K562 treated with DMSO at 1 percent for 48 hours (cell line): ENCODE data around the gene TCP11. TPM values are rescaled to one million over a fixed set of nuclear protein-coding genes. Genes with fewer than 3 reads are reported as not detected.

Experiments
- total RNA-seq: library from RNA; unstranded; fragments of 300-600 nt; gene quantifications from 2 replicates; pipeline ENCODE4 v1.2.3, GENCODE V29; 2022; ENCODE audit warnings: low replicate concordance; ENCODE audit errors: extremely low read depth

Gene TCP11
- not detected in 2 replicates for total RNA-seq

GRCh38 chr6:35141007-35141655 lies at the start of gene TCP11:
Gene TCP11, minus strand, starts transcription at chr6:35141339. Its CDS starts 469 bp downstream, at chr6:35140870.

Other genes with a start within 250 kb of the TCP11 start
- gene SCUBE3, start 72.6 kb upstream of the TCP11 start, total RNA-seq: not detected in 2 replicates
- not detected in 2 replicates for gene ZNF76, start 118.4 kb upstream of the TCP11 start, total RNA-seq
- gene DEF6, start 156.5 kb upstream of the TCP11 start, total RNA-seq: not detected in 2 replicates
- not detected in 2 replicates for gene PPARD, start 201.2 kb upstream of the TCP11 start, total RNA-seq